Endodermal cell (in vitro differentiated cells): ENCODE results near the gene KLF6. TPM values are rescaled to one million over a fixed set of nuclear protein-coding genes. Genes with fewer than 3 reads are reported as not detected.
"Not testable (repeated sequence)": the region's sequence is repeated elsewhere in the genome, so short reads cannot be mapped to it uniquely, and the experiment has no call there.

ENCODE experiments used
- DNase-seq: peaks from one replicate; pipeline ENCODE4 v3.0.0-alpha.2; 2017
- H3K27ac ChIP-seq: 2 replicates; pipeline ENCODE4 v1.5.1; 2013; ENCODE audit warnings: mild to moderate bottlenecking, low read depth, low read length, moderate library complexity
- H3K27me3 ChIP-seq: 2 replicates; pipeline ENCODE4 v1.6.1; 2013; ENCODE audit warnings: mild to moderate bottlenecking, low read length, moderate library complexity; ENCODE audit not compliant: insufficient read depth, control insufficient read depth, poor library complexity, severe bottlenecking
- H3K36me3 ChIP-seq: 2 replicates; pipeline ENCODE4 v1.7.0; 2013; ENCODE audit warnings: mild to moderate bottlenecking, low read length, moderate library complexity; ENCODE audit not compliant: control insufficient read depth, insufficient read depth
- H3K4me1 ChIP-seq: one replicate; pipeline ENCODE4 v1.7.0; 2013; ENCODE audit warnings: low read length; ENCODE audit not compliant: control insufficient read depth, insufficient read depth
- H3K4me3 ChIP-seq: 2 replicates; pipeline ENCODE4 v1.5.1; 2013; ENCODE audit warnings: mild to moderate bottlenecking, low read length, moderate library complexity
- H3K9ac ChIP-seq: 2 replicates; pipeline ENCODE4 v1.6.1; 2013; ENCODE audit warnings: mild to moderate bottlenecking, low read length, moderate library complexity; ENCODE audit not compliant: poor library complexity, severe bottlenecking; ENCODE audit errors: extremely low read depth
- H3K9me3 ChIP-seq: 2 replicates; pipeline ENCODE4 v1.6.1; 2013; ENCODE audit warnings: mild to moderate bottlenecking, low read length, moderate library complexity; ENCODE audit not compliant: control insufficient read depth
- H3K27ac Mint-ChIP-seq: 2 replicates; pipeline ENCODE4 v1.8.0; 2020; ENCODE audit warnings: mixed read lengths
- H3K27me3 Mint-ChIP-seq: 2 replicates; pipeline ENCODE4 v1.8.0; 2021; ENCODE audit warnings: mild to moderate bottlenecking, mixed read lengths; ENCODE audit not compliant: insufficient read depth
- H3K36me3 Mint-ChIP-seq: 2 replicates; pipeline ENCODE4 v1.8.0; 2020; ENCODE audit warnings: low read depth, mixed read lengths
- H3K4me1 Mint-ChIP-seq: 2 replicates; pipeline ENCODE4 v1.8.0; 2020; ENCODE audit warnings: mixed read lengths
- H3K4me3 Mint-ChIP-seq: 2 replicates; pipeline ENCODE4 v1.8.0; 2020; ENCODE audit warnings: mild to moderate bottlenecking, moderate library complexity, mixed read lengths
- H3K9me3 Mint-ChIP-seq: 2 replicates; pipeline ENCODE4 v1.8.0; 2020; ENCODE audit warnings: mild to moderate bottlenecking, mixed read lengths
- WGBS, 2 experiments: methylation state at CpG; one replicate each; pipeline versions ENCODE4 v1.1.5 to v1.1.7; 2013; ENCODE audit warnings: missing lambda C conversion rate in 2 of 2, mixed read lengths in 1 of 2; ENCODE audit not compliant: insufficient coverage in 1 of 2, insufficient read length in 1 of 2; 5-methylcytosine and 5-hydroxymethylcytosine counted together
- total RNA-seq, 2 donors: library from RNA; stranded (reverse); fragmentation: NEBNext Ultra II Directional in 1 of 2; extraction: Animal tissue kit (Norgen Biotek cat#: 25700) in 1 of 2; gene quantifications; 2 replicates in 1 of 2; 3 replicates in 1 of 2; pipeline ENCODE4 v1.2.1, GENCODE V29; 2021
- TF ChIP-seq, protein P1 (sequence below): fragments of 200-600 bp; sonication (generic); conservative IDR thresholded peaks from 2 replicates; pipeline ENCODE4 v1.5.0; 2021; ENCODE audit warnings: antibody characterized with exemption, mild to moderate bottlenecking

KLF6 gene
- total RNA-seq, 2 donors from 2014 or later: 59.0 to 71.2 TPM

DNA sequence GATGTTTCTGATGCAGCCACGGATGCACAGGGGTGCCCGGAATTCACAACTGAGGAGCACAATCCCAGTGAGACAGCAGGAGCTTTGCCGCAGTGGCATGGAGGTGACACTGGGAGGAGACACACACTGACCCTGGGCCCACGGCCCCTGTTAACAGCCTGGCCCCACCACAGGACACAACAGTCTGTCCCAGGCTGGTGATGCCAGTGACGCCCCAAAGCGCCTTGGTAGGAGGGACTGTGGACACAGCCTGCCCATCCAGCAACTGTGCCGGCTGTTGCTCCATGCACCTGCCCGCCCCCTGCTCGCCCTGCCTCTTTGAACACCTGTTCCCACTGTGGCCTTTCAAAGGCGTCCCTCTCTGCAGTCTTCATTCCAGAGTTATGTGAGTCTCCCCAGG lies 49.8 kb downstream of the KLF6 start:
- DNase-seq: peak; percentile 82
- Histone ChIP-seq H3K27me3 (no peaks in the 10 kb centered on the region), H3K9me3 (peaks cover 15% of the 10 kb centered on the region), H3K36me3 (no peaks in the 10 kb centered on the region), H3K9ac (no peak overlapping the region), H3K4me1 (peaks cover 2% of the 10 kb centered on the region), H3K27ac (no peak overlapping the region), H3K4me3 (no peak overlapping the region)
- Mint-ChIP-seq H3K4me1 (peaks cover 21% of the 10 kb centered on the region), H3K27ac (no peak overlapping the region), H3K27me3 (no peaks in the 10 kb centered on the region), H3K4me3 (no peak overlapping the region), H3K36me3 (no peaks in the 10 kb centered on the region), H3K9me3 (peaks cover 15% of the 10 kb centered on the region)
- TF ChIP-seq, protein P1, sequence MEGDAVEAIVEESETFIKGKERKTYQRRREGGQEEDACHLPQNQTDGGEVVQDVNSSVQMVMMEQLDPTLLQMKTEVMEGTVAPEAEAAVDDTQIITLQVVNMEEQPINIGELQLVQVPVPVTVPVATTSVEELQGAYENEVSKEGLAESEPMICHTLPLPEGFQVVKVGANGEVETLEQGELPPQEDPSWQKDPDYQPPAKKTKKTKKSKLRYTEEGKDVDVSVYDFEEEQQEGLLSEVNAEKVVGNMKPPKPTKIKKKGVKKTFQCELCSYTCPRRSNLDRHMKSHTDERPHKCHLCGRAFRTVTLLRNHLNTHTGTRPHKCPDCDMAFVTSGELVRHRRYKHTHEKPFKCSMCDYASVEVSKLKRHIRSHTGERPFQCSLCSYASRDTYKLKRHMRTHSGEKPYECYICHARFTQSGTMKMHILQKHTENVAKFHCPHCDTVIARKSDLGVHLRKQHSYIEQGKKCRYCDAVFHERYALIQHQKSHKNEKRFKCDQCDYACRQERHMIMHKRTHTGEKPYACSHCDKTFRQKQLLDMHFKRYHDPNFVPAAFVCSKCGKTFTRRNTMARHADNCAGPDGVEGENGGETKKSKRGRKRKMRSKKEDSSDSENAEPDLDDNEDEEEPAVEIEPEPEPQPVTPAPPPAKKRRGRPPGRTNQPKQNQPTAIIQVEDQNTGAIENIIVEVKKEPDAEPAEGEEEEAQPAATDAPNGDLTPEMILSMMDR: peak; percentile 72
- WGBS, 2 experiments: 78 to 79% methylated on average over 5 to 10 of the region's 10 CpGs

DNA sequence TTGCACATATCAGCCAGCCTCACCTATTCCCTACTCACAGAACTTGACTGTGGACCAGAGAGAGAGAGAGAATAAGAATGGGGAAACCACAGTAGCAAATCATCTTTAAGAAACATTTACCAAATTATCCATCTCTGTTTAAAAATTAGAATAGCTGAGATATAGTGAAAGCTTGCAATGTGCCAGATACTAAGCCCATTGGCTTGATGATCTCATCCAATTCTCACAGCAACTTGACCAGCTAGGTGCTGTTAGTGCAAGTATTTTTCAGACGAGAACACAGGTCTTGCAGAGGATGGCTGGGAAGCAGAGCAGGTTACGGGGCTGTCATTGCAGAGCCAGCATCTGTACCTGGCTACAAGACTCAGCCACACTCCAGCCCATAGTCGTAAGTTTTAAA lies 50.9 kb downstream of the KLF6 start:
- 71 to 82% methylated on average over 2 to 3 of the region's 3 CpGs for WGBS, 2 experiments
- DNase-seq: no peak
- Histone ChIP-seq H3K9ac (no peak overlapping the region), H3K9me3 (peaks cover 15% of the 10 kb centered on the region), H3K27ac (no peak overlapping the region), H3K4me3 (no peak overlapping the region), H3K36me3 (no peaks in the 10 kb centered on the region), H3K4me1 (no peaks in the 10 kb centered on the region), H3K27me3 (no peaks in the 10 kb centered on the region)
- Mint-ChIP-seq H3K27ac (no peak overlapping the region), H3K9me3 (peaks cover 15% of the 10 kb centered on the region), H3K36me3 (no peaks in the 10 kb centered on the region), H3K27me3 (no peaks in the 10 kb centered on the region), H3K4me1 (peaks cover 18% of the 10 kb centered on the region), H3K4me3 (no peak overlapping the region)
- TF ChIP-seq, protein P1: no peak

DNA sequence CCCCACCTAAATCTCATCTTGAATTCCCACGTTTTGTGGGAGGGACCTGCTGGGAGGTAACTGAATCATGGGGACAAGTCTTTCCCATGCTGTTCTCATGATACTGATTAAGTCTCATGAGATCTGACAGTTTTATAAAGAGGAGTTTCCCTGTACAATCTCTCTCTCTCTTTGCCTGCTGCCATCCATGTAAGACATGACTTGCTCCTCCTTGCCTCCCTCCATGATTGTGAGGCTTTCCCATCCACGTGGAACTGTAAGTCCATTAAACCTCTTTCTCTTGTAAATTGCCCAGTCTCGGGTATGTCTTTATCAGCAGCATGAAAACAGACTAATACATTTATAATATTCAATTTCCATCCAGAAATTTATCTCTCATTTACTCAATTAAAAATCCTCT lies 52.8 kb downstream of the KLF6 start:
- not testable (repeated sequence) for H3K4me3 Mint-ChIP-seq, H3K27me3 ChIP-seq, H3K36me3 ChIP-seq, H3K9ac ChIP-seq, H3K4me3 ChIP-seq, H3K36me3 Mint-ChIP-seq, H3K4me1 ChIP-seq, H3K27ac ChIP-seq, DNase-seq, H3K27me3 Mint-ChIP-seq, H3K27ac Mint-ChIP-seq
- peaks cover 15% of the 10 kb centered on the region for H3K9me3 Mint-ChIP-seq
- 90 to 98% methylated on average over 3 of the region's 3 CpGs for WGBS, 2 experiments
- peaks cover 13% of the 10 kb centered on the region for H3K4me1 Mint-ChIP-seq
- H3K9me3 ChIP-seq: peaks cover 15% of the 10 kb centered on the region

DNA sequence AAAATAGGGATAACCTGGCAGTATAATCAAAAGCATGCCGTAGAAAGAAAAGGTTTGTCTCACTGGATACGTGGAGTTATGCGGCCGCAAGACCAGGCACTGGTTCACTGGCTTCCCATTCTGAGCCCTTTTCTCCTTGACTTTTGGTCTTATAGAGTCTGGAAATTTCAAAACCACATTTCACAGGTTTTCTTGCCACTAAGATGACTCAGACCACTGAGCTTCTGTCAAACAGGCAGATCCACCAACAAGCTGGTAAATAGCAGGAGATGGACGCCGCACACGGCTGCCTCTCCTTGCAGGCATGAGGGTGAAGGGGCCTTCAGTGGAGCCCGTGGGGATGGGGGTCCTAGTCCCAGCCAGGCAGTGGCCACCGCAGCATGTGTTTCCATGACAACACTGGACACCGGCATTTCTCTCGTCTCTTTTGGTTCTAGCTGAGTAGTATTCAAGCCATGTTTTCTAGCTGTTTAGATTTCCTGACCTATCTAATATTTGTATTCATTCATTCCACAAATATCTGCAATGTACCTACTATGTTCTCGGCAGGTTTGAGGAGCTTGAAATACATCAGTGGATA lies 55.5 kb downstream of the KLF6 start:
- H3K36me3 Mint-ChIP-seq: no peaks in the 10 kb centered on the region
- H3K4me3 Mint-ChIP-seq: no peak overlapping the region
- H3K9me3 ChIP-seq: peaks cover 15% of the 10 kb centered on the region
- H3K9me3 Mint-ChIP-seq: peaks cover 15% of the 10 kb centered on the region
- no peak overlapping the region for H3K27ac Mint-ChIP-seq
- peak overlapping the region; percentile 16 for H3K27ac ChIP-seq
- 80 to 93% methylated on average over 11 to 12 of the region's 12 CpGs for WGBS, 2 experiments
- no peaks in the 10 kb centered on the region for H3K4me1 Mint-ChIP-seq
- no peaks in the 10 kb centered on the region for H3K27me3 ChIP-seq
- H3K4me1 ChIP-seq: no peaks in the 10 kb centered on the region
- no peak for DNase-seq
- H3K4me3 ChIP-seq: no peak overlapping the region
- no peak overlapping the region for H3K9ac ChIP-seq
- no peaks in the 10 kb centered on the region for H3K36me3 ChIP-seq
- TF ChIP-seq, protein P1: no peak
- H3K27me3 Mint-ChIP-seq: no peaks in the 10 kb centered on the region
